ENCODE measurements around the gene SCN9A.

DNA sequence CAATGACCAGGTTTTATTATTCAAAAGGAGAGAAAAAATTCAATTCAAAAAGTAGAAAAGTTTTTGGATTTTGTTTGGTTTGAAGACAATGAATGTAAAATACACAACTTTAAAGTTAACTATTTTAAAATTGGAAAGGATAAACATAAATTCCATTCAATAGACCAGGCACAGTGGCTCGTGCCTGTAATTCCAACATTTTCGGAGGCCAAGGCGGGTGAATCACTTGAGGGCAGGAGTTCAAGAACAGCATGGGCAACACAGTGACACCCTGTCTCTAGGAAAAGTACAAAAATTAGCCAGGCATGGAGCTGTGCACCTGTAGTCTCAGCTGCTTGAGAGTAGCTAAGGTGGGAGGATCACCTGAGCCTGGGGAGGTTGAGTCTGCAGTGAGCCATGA, 54.7 kb downstream of the SCN9A start:
- TF ChIP-seq ZNF274 (IDR thresholded peaks at IDR 0.05; ENCODE audit: borderline replicate concordance, extremely low read depth, low read length) (no peak), CREB1 (IDR thresholded peaks at IDR 0.05) (no peak), RFX5 (IDR thresholded peaks at IDR 0.05; ENCODE audit: borderline replicate concordance, low read depth, low read length) (no peak), SRF (IDR thresholded peaks at IDR 0.05; ENCODE audit: low read depth, low read length) (no peak), TEAD4 (IDR thresholded peaks at IDR 0.05; ENCODE audit: low read depth, low read length) (no peak), SUZ12 (IDR thresholded peaks at IDR 0.05; ENCODE audit: low read length) (no peak), CTCF (IDR thresholded peaks at IDR 0.05; ENCODE audit: control extremely low read depth in 1 of 3, insufficient read depth in 1 of 3, low read depth in 1 of 3, low read length in 3 of 3) (no peak), KDM1A (IDR thresholded peaks at IDR 0.05; ENCODE audit: borderline replicate concordance, low read length) (no peak), YY1 (IDR thresholded peaks at IDR 0.05; ENCODE audit: low read depth, low read length) (no peak), HDAC6 (IDR thresholded peaks at IDR 0.05; ENCODE audit: low read depth, low read length) (no peak), POU5F1 (IDR thresholded peaks at IDR 0.05; ENCODE audit: low read depth, low read length) (no peak), TAF1 (IDR thresholded peaks at IDR 0.05; ENCODE audit: low read depth, low read length) (no peak), MAFK (IDR thresholded peaks at IDR 0.05; ENCODE audit: low read depth, low read length) (no peak)

Data from H1 (cell line).